Mesenchymal stem cell (in vitro differentiated cells and primary cell): ENCODE results near the gene UBR7.
A peak's percentile ranks its signal among the peaks of the same experiment; 100 is the strongest.

Experiments
- DNase-seq: peaks from one replicate; pipeline ENCODE4 v3.0.0-alpha.2; 2013
- H2AFZ ChIP-seq: one replicate; pipeline ENCODE4 v1.6.1; 2013; ENCODE audit warnings: low read depth, mild to moderate bottlenecking, control low read depth, inconsistent platforms, low read length, moderate library complexity
- H2AK5ac ChIP-seq: 2 replicates; pipeline ENCODE4 v1.6.1; 2013; ENCODE audit warnings: low read length, moderate library complexity, mild to moderate bottlenecking, inconsistent platforms; ENCODE audit not compliant: severe bottlenecking
- H2BK120ac ChIP-seq: one replicate; pipeline ENCODE4 v1.6.1; 2013; ENCODE audit warnings: low read depth, mild to moderate bottlenecking, inconsistent platforms, low read length, moderate library complexity
- H2BK12ac ChIP-seq, 2 experiments: one replicate each; pipeline ENCODE4 v1.6.1; 2013; ENCODE audit warnings: inconsistent platforms in 2 of 2, low read length in 2 of 2, mild to moderate bottlenecking in 2 of 2, moderate library complexity in 2 of 2, control low read depth in 1 of 2
- H2BK15ac ChIP-seq: one replicate; pipeline ENCODE4 v1.6.1; 2013; ENCODE audit warnings: mild to moderate bottlenecking, low read depth, inconsistent platforms; ENCODE audit not compliant: poor library complexity, severe bottlenecking
- H2BK5ac ChIP-seq: 2 replicates; pipeline ENCODE4 v1.6.1; 2013; ENCODE audit warnings: low read depth, mild to moderate bottlenecking, low read length, control low read depth, inconsistent platforms; ENCODE audit not compliant: poor library complexity, severe bottlenecking
- H3K14ac ChIP-seq, 2 experiments: one replicate each; pipeline ENCODE4 v1.6.1; 2013; ENCODE audit warnings: inconsistent platforms in 2 of 2, low read length in 2 of 2, control low read depth in 1 of 2, mild to moderate bottlenecking in 1 of 2, moderate library complexity in 1 of 2
- H3K18ac ChIP-seq, 2 experiments: one replicate each; pipeline ENCODE4 v1.6.1; 2013; ENCODE audit warnings: inconsistent platforms in 2 of 2, low read length in 2 of 2, control low read depth in 1 of 2, low read depth in 1 of 2, mild to moderate bottlenecking in 1 of 2
- H3K23ac ChIP-seq, 2 experiments: one replicate each; pipeline ENCODE4 v1.6.1; 2013; ENCODE audit warnings: inconsistent platforms in 2 of 2, low read length in 2 of 2, mild to moderate bottlenecking in 2 of 2, moderate library complexity in 2 of 2, control low read depth in 1 of 2
- H3K27ac ChIP-seq: 2 replicates; pipeline ENCODE4 v1.5.1; 2013; ENCODE audit warnings: mild to moderate bottlenecking, moderate library complexity, low read length, control low read depth, inconsistent platforms; ENCODE audit not compliant: poor library complexity, severe bottlenecking
- H3K27me3 ChIP-seq, 2 experiments: 2 replicates each; pipeline versions ENCODE4 v1.6.1 to v1.7.0; 2013; ENCODE audit warnings: low read length in 2 of 2, mild to moderate bottlenecking in 2 of 2, moderate library complexity in 2 of 2, control low read depth in 1 of 2, inconsistent platforms in 1 of 2; ENCODE audit not compliant: control insufficient read depth in 1 of 2, insufficient read depth in 1 of 2
- H3K36me3 ChIP-seq, 2 experiments: 2 replicates each; pipeline versions ENCODE4 v1.6.1 to v1.7.0; 2013; ENCODE audit warnings: low read length in 2 of 2, control low read depth in 1 of 2, inconsistent platforms in 1 of 2, low read depth in 1 of 2, mild to moderate bottlenecking in 1 of 2; ENCODE audit not compliant: insufficient read depth in 2 of 2, control insufficient read depth in 1 of 2
- H3K4ac ChIP-seq, 2 experiments: one replicate each; pipeline ENCODE4 v1.6.1; 2013; ENCODE audit warnings: inconsistent platforms in 2 of 2, low read length in 2 of 2, mild to moderate bottlenecking in 2 of 2, moderate library complexity in 2 of 2, control low read depth in 1 of 2, low read depth in 1 of 2
- H3K4me1 ChIP-seq: 2 replicates; pipeline ENCODE4 v1.6.1; 2013; ENCODE audit warnings: low read depth, low read length, control low read depth; ENCODE audit not compliant: control insufficient read depth, insufficient read depth
- H3K4me2 ChIP-seq: 2 replicates; pipeline ENCODE4 v1.6.1; 2013; ENCODE audit warnings: low read length, mild to moderate bottlenecking, inconsistent platforms; ENCODE audit not compliant: poor library complexity, severe bottlenecking
- H3K4me3 ChIP-seq, 2 experiments: 2 replicates each; pipeline versions ENCODE4 v1.5.1 to v1.7.0; 2013; ENCODE audit warnings: low read length in 2 of 2, mild to moderate bottlenecking in 2 of 2, control low read depth in 1 of 2, low read depth in 1 of 2; ENCODE audit not compliant: insufficient read depth in 1 of 2
- H3K79me1 ChIP-seq: replicated peaks from 2 replicates; pipeline ENCODE4 v1.6.1; 2013; ENCODE audit warnings: mild to moderate bottlenecking, control low read depth, low read length, inconsistent platforms; ENCODE audit not compliant: poor library complexity, severe bottlenecking
- H3K9ac ChIP-seq: 2 replicates; pipeline ENCODE4 v1.7.0; 2013; ENCODE audit warnings: mild to moderate bottlenecking, low read length, moderate library complexity
- H3K9me3 ChIP-seq: 2 replicates; pipeline ENCODE4 v1.7.0; 2013; ENCODE audit warnings: mild to moderate bottlenecking, low read length; ENCODE audit not compliant: control insufficient read depth
- H4K8ac ChIP-seq: one replicate; pipeline ENCODE4 v1.6.1; 2013; ENCODE audit warnings: inconsistent platforms, mild to moderate bottlenecking, low read length, moderate library complexity
- H4K91ac ChIP-seq: one replicate; pipeline ENCODE4 v1.6.1; 2013; ENCODE audit warnings: mild to moderate bottlenecking, low read length, inconsistent platforms
- WGBS: methylation state at CpG from one replicate; pipeline ENCODE4 v1.1.7; 2013; ENCODE audit warnings: mixed read lengths; 5-methylcytosine and 5-hydroxymethylcytosine counted together

Gene UBR7

GRCh38 chr14:93223565-93223964, 16.5 kb downstream of the UBR7 start:
- Histone ChIP-seq H3K23ac (no peak overlapping the region), H4K8ac (no peak overlapping the region), H3K14ac (no peak overlapping the region), H3K4me2 (no peak overlapping the region), H3K18ac (no peak overlapping the region), H4K91ac (no peak overlapping the region), H3K79me1 (peaks cover 2% of the 10 kb centered on the region), H2BK120ac (no peak overlapping the region), H2AFZ (no peak overlapping the region), H2AK5ac (no peak overlapping the region), H3K36me3 (peaks cover 31 to 70% of the 10 kb centered on the region in 2 experiments), H3K27ac (no peak overlapping the region), H3K27me3 (no peaks in the 10 kb centered on the region), H2BK5ac (no peak overlapping the region), H2BK15ac (no peak overlapping the region), H3K4me3 (no peak overlapping the region), H3K9ac (no peak overlapping the region), H3K4ac (no peak overlapping the region), H3K4me1 (peaks cover 2% of the 10 kb centered on the region), H2BK12ac (no peak overlapping the region), H3K9me3 (no peaks in the 10 kb centered on the region)
- 98% methylated on average over 26 of the region's 27 CpGs for WGBS
- no peak for DNase-seq

GRCh38 chr14:93228550-93228949, 21.5 kb downstream of the UBR7 start:
- Histone ChIP-seq H2BK12ac (no peak overlapping the region), H4K8ac (no peak overlapping the region), H3K14ac (no peak overlapping the region), H3K4me3 (no peak overlapping the region), H4K91ac (no peak overlapping the region), H3K79me1 (no peaks in the 10 kb centered on the region), H2AK5ac (no peak overlapping the region), H3K9ac (no peak overlapping the region), H3K18ac (no peak overlapping the region), H2BK120ac (no peak overlapping the region), H3K23ac (no peak overlapping the region), H3K36me3 (peaks cover 28 to 40% of the 10 kb centered on the region in 2 experiments), H2AFZ (no peak overlapping the region), H2BK15ac (no peak overlapping the region), H3K4me1 (peaks cover 2% of the 10 kb centered on the region), H3K27me3 (no peaks in the 10 kb centered on the region), H3K4me2 (no peak overlapping the region), H3K4ac (no peak overlapping the region), H2BK5ac (no peak overlapping the region), H3K27ac (no peak overlapping the region), H3K9me3 (no peaks in the 10 kb centered on the region)
- DNase-seq: no peak
- 100% methylated on average over 5 of the region's 8 CpGs for WGBS

- no peak overlapping the region for H3K23ac ChIP-seq
- H3K9ac ChIP-seq: no peak overlapping the region
- no peak overlapping the region for H3K4me2 ChIP-seq
- no peaks in the 10 kb centered on the region for H3K27me3 ChIP-seq
- H2BK120ac ChIP-seq: no peak overlapping the region
- peak overlapping the region in 1 of 2 experiments; percentile 68 for H3K14ac ChIP-seq
- no peak overlapping the region for H3K18ac ChIP-seq
- peaks cover 23 to 31% of the 10 kb centered on the region in 2 experiments for H3K36me3 ChIP-seq
- H3K4me3 ChIP-seq: no peak overlapping the region
- no peak overlapping the region for H4K8ac ChIP-seq
- no peak overlapping the region for H3K4ac ChIP-seq
- no peak overlapping the region for H2AK5ac ChIP-seq
- 97% methylated on average over 16 of the region's 16 CpGs for WGBS
- H2BK5ac ChIP-seq: no peak overlapping the region
- DNase-seq: no peak
- H3K27ac ChIP-seq: no peak overlapping the region
- H3K9me3 ChIP-seq: no peaks in the 10 kb centered on the region
- no peak overlapping the region for H2BK15ac ChIP-seq
- peaks cover 3% of the 10 kb centered on the region for H3K79me1 ChIP-seq
- H2AFZ ChIP-seq: no peak overlapping the region
- H2BK12ac ChIP-seq: no peak overlapping the region
- no peak overlapping the region for H4K91ac ChIP-seq
- H3K4me1 ChIP-seq: peaks cover 7% of the 10 kb centered on the region
Observed at GRCh38 chr14:93230539-93230938, 23.5 kb downstream of the UBR7 start.

- Histone ChIP-seq H3K18ac (no peak overlapping the region), H3K27me3 (no peaks in the 10 kb centered on the region), H3K4me2 (no peak overlapping the region), H3K9ac (peak overlapping the region; percentile 86), H3K4me3 (peak overlapping the region in 1 of 2 experiments; percentile 85), H3K36me3 (peaks cover 23% of the 10 kb centered on the region in 2 experiments), H4K8ac (peak overlapping the region; percentile 2), H2BK5ac (no peak overlapping the region), H3K9me3 (no peaks in the 10 kb centered on the region), H3K4ac (no peak overlapping the region), H2AK5ac (no peak overlapping the region), H2BK15ac (no peak overlapping the region), H2AFZ (no peak overlapping the region), H4K91ac (no peak overlapping the region), H3K14ac (no peak overlapping the region), H3K27ac (no peak overlapping the region), H2BK120ac (no peak overlapping the region), H3K4me1 (peaks cover 7% of the 10 kb centered on the region), H3K23ac (no peak overlapping the region), H2BK12ac (no peak overlapping the region), H3K79me1 (peaks cover 4% of the 10 kb centered on the region)
- WGBS: 92% methylated on average over 39 of the region's 39 CpGs
- no peak for DNase-seq
Observed at GRCh38 chr14:93231129-93231979, 24.3 kb downstream of the UBR7 start.
